Suprapubic skin (tissue), 4 donors: ENCODE results near the gene ARHGAP18. TPM values are rescaled to one million over a fixed set of nuclear protein-coding genes. Genes with fewer than 3 reads are reported as not detected.
"Not testable (repeated sequence)": the region's sequence is repeated elsewhere in the genome, so short reads cannot be mapped to it uniquely, and the experiment has no call there.

ENCODE experiments used
- DNase-seq, 2 donors: peaks; one replicate each; pipeline ENCODE4 v3.0.0-alpha.2; 2019; ENCODE audit warnings: low spot score in 2 of 2
- H3K27ac ChIP-seq: fragments of 200-600 bp; sonication (generic); one replicate; pipeline ENCODE4 v1.5.1; 2019
- H3K27me3 ChIP-seq: fragments of 200-600 bp; sonication (generic); one replicate; pipeline ENCODE4 v1.5.1; 2019
- H3K36me3 ChIP-seq: fragments of 200-600 bp; sonication (generic); one replicate; pipeline ENCODE4 v1.5.1; 2019
- H3K4me1 ChIP-seq: fragments of 200-600 bp; sonication (generic); one replicate; pipeline ENCODE4 v1.5.1; 2019
- H3K4me3 ChIP-seq: fragments of 200-600 bp; sonication (generic); one replicate; pipeline ENCODE4 v1.5.1; 2019; ENCODE audit warnings: mild to moderate bottlenecking
- H3K9me3 ChIP-seq: fragments of 200-600 bp; sonication (generic); one replicate; pipeline ENCODE4 v1.5.1; 2019
- CTCF ChIP-seq, 2 donors: fragments of 200-600 bp in 1 of 2; fragments of 450-650 bp in 1 of 2; sonication (generic) in 1 of 2; IDR thresholded peaks; one replicate each; pipeline ENCODE4 v1.5.1; 2016 to 2019; ENCODE audit warnings: antibody characterized with exemption in 2 of 2, mild to moderate bottlenecking in 1 of 2, moderate library complexity in 1 of 2
- EP300 ChIP-seq: sonication (generic); formaldehyde crosslinking; IDR thresholded peaks from one replicate; pipeline ENCODE4 v1.6.1; 2017; ENCODE audit warnings: antibody characterized with exemption
- POLR2A ChIP-seq, 2 donors: fragments of 450-650 bp; IDR thresholded peaks; one replicate each; pipeline ENCODE4 v1.6.1; 2017; ENCODE audit warnings: antibody characterized with exemption in 2 of 2, mild to moderate bottlenecking in 2 of 2, moderate library complexity in 2 of 2
- POLR2AphosphoS5 ChIP-seq, 3 donors: sonication (generic); formaldehyde crosslinking; IDR thresholded peaks; one replicate each; pipeline ENCODE4 v1.6.1; 2017; ENCODE audit warnings: antibody characterized with exemption in 3 of 3
- WGBS: methylation state at CpG from one replicate; pipeline ENCODE4 v1.1.5; 2018; 5-methylcytosine and 5-hydroxymethylcytosine counted together
- total RNA-seq, 4 donors: library from RNA; depleted of rRNA; stranded (reverse); fragments of >200 nt; gene quantifications; one replicate each; pipeline ENCODE4 v1.1.0, GENCODE V29; 2016

The ARHGAP18 gene
- total RNA-seq, 4 donors from 2014 or later, result 7.1 to 14.2 (median 11.0) TPM

DNA sequence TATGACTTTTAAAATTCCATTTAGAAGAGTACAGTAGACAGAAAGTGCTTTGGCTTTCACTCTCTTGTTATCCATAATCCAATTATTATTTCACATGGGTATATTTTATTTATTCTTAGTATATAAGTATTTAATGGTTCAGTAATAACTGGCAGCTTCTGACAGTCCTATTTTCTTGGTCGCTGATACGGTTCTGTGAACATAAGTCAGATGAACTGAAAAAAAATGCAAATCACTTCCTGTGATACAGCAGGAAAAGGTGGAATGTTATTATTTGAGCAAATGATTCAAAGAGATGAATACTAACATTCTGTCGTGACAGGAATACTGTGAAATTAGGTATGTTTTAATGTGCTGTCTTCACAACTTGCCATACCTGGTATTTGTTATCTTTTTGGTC, 132.3 kb downstream of the ARHGAP18 start:
- no peak for DNase-seq
- Histone ChIP-seq H3K36me3 (peaks cover 14% of the 10 kb centered on the region), H3K27ac (no peak overlapping the region), H3K27me3 (no peaks in the 10 kb centered on the region), H3K9me3 (no peaks in the 10 kb centered on the region), H3K4me3 (no peak overlapping the region), H3K4me1 (peaks cover 8% of the 10 kb centered on the region)
- no peak for TF ChIP-seq POLR2A (IDR thresholded peaks at IDR 0.05)
- 81% methylated on average over 3 of the region's 3 CpGs for WGBS

- DNase-seq, result no peak
- peaks cover 9% of the 10 kb centered on the region for H3K36me3 ChIP-seq
- H3K27ac ChIP-seq, result no peak overlapping the region
- no peaks in the 10 kb centered on the region for H3K9me3 ChIP-seq
- no peak for TF ChIP-seq EP300
- no peak for TF ChIP-seq CTCF (IDR thresholded peaks at IDR 0.05)
- TF ChIP-seq POLR2A (IDR thresholded peaks at IDR 0.05), result no peak
- no peak for TF ChIP-seq POLR2AphosphoS5 (IDR thresholded peaks at IDR 0.05)
- no peaks in the 10 kb centered on the region for H3K27me3 ChIP-seq
- peaks cover 8% of the 10 kb centered on the region for H3K4me1 ChIP-seq
- H3K4me3 ChIP-seq, result no peak overlapping the region
- 83% methylated on average over 4 of the region's 4 CpGs for WGBS
Observed at GRCh38 chr6:129576456-129576855, 133.5 kb downstream of the ARHGAP18 start.

GRCh38 chr6:129575378-129576118, 134.4 kb downstream of the ARHGAP18 start:
- TF ChIP-seq CTCF (IDR thresholded peaks at IDR 0.05), result peak; percentile 55 to 62
- no peak for TF ChIP-seq POLR2AphosphoS5 (IDR thresholded peaks at IDR 0.05)
- TF ChIP-seq EP300, result no peak
- TF ChIP-seq POLR2A (IDR thresholded peaks at IDR 0.05), result no peak
- DNase-seq, result no peak
- WGBS, result 24% methylated on average over 10 of the region's 10 CpGs
- Histone ChIP-seq H3K27me3 (no peaks in the 10 kb centered on the region), H3K4me1 (peaks cover 8% of the 10 kb centered on the region), H3K27ac (no peak overlapping the region), H3K4me3 (peak overlapping the region; percentile 33), H3K36me3 (peaks cover 6% of the 10 kb centered on the region), H3K9me3 (no peaks in the 10 kb centered on the region)

DNA sequence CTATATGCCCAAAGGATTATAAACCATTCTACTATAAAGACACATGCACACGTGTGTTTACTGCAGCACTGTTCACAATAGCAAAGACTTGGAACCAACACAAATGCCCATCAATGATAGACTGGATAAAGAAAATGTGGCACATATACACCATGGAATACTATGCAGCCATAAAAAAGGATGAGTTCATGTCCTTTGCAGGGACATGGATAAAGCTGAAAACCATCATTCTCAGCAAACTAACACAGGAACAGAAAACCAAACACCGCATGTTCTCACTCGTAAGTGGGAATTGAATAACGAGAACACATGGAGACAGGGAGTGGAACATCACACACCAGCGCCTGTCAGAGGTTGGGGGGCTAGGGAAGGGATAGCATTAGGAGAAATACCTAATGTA, 135.4 kb downstream of the ARHGAP18 start:
- DNase-seq, H3K27me3 ChIP-seq, H3K4me3 ChIP-seq, H3K4me1 ChIP-seq, H3K36me3 ChIP-seq, H3K27ac ChIP-seq, H3K9me3 ChIP-seq: not testable (repeated sequence)
- 95% methylated on average over 5 of the region's 5 CpGs for WGBS

DNA sequence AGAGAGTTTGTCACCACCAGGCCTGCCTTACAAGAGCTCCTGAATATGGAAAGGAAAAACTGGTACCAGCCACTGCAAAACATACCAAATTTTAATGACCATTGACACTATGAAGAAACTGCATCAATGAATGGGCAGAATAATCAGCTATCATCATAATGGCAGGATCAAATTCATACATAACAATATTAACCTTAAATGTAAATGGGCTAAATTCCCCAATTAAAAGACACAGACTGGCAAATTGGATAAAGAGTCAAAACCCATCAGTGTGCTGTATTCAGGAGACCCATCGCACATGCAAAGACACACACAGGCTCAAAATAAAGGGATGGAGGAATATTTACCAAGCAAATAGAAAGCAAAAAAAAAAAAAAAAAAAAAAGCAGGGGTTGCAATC, 139.0 kb downstream of the ARHGAP18 start:
- H3K36me3 ChIP-seq, H3K27me3 ChIP-seq, H3K27ac ChIP-seq, H3K9me3 ChIP-seq, H3K4me3 ChIP-seq, H3K4me1 ChIP-seq, DNase-seq: not testable (repeated sequence)
- WGBS, result 100% methylated on average over 1 of the region's 1 CpG

DNA sequence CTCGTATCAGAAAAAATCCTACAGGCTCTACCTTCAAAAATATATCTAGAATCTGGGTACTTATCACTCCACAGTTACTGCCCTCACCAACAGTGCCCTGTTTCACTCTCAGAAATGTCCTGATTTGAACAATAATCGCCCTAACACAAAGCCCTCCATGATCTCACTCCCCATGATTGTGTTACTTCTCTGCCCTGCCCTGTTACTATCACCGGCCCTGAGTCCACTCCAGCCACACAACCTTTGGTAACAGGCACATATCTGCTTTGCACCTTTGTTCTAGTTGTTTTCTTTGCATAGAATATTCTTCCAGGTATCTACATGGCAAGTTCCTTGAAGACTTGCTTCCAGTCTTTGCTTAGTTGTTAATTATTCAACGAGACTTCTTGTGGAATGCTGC, 142.0 kb downstream of the ARHGAP18 start:
- TF ChIP-seq POLR2AphosphoS5 (IDR thresholded peaks at IDR 0.05) (no peak), EP300 (no peak)
- DNase-seq, result no peak
- no peaks in the 10 kb centered on the region for H3K27me3 ChIP-seq
- no peaks in the 10 kb centered on the region for H3K36me3 ChIP-seq
- H3K27ac ChIP-seq, result no peak overlapping the region
- no peak overlapping the region for H3K4me3 ChIP-seq
- 95% methylated on average over 4 of the region's 4 CpGs for WGBS
- no peaks in the 10 kb centered on the region for H3K4me1 ChIP-seq
- no peaks in the 10 kb centered on the region for H3K9me3 ChIP-seq

DNA sequence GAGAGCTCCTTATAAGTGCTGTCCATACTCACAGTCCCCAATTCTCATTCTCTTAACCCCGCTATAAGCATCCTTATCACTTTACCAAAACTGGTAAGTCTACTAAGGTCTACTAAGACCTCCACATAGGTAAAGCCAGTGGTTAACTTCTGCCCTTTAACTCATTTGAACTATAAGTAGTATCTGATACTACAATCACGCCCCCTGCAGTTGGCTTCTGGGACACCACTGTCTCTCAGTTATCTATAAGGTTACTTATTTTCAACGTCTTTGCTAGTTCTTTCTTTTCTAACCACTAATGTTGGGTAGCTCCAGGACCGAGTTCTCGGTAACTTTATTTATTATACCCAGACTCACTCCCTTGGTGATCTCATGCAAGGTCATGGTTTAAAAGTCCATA, 142.6 kb downstream of the ARHGAP18 start:
- no peak overlapping the region for H3K4me3 ChIP-seq
- H3K27me3 ChIP-seq, result no peaks in the 10 kb centered on the region
- no peaks in the 10 kb centered on the region for H3K4me1 ChIP-seq
- no peaks in the 10 kb centered on the region for H3K36me3 ChIP-seq
- WGBS, result 85% methylated on average over 5 of the region's 5 CpGs
- DNase-seq, result no peak
- no peaks in the 10 kb centered on the region for H3K9me3 ChIP-seq
- H3K27ac ChIP-seq, result no peak overlapping the region
- TF ChIP-seq POLR2AphosphoS5 (IDR thresholded peaks at IDR 0.05) (no peak), EP300 (no peak), CTCF (IDR thresholded peaks at IDR 0.05) (no peak)
